Activated CD8-positive, alpha-beta memory T cell treated with anti-CD3 and anti-CD28 coated beads, Interleukin-2, amount 10 ng/mL, durations not matched to agents 7 days and 5 days (primary cell): ENCODE results near the gene EIF1AD. TPM values are rescaled to one million over a fixed set of nuclear protein-coding genes. Genes with fewer than 3 reads are reported as not detected.
"Not testable (repeated sequence)": the region's sequence is repeated elsewhere in the genome, so short reads cannot be mapped to it uniquely, and the experiment has no call there.

ENCODE experiments used
- ATAC-seq: fragments of 150-1000 bp; cut with Tn5 transposase; one replicate; pipeline ENCODE4 v1.10.0; 2021; ENCODE audit warnings: moderate library complexity
- CTCF ChIA-PET: fragments of 350-600 bp; sonication (Branson Sonifier 250); formaldehyde crosslinking; loops from one replicate; lab custom pipeline; 2021; ENCODE audit warnings: antibody characterized with exemption; lab: Charles Lee
- DNase-seq: peaks from one replicate; pipeline ENCODE4 v3.0.0-alpha.2; 2020
- H3K27ac Mint-ChIP-seq: one replicate; pipeline ENCODE4 v1.8.0; 2021; ENCODE audit warnings: mild to moderate bottlenecking, mixed read lengths
- H3K27me3 Mint-ChIP-seq: one replicate; pipeline ENCODE4 v1.8.0; 2021; ENCODE audit warnings: mixed read lengths
- H3K36me3 Mint-ChIP-seq: one replicate; pipeline ENCODE4 v1.8.0; 2021; ENCODE audit warnings: mild to moderate bottlenecking, mixed read lengths
- H3K4me1 Mint-ChIP-seq: one replicate; pipeline ENCODE4 v1.8.0; 2021; ENCODE audit warnings: mixed read lengths
- H3K4me3 Mint-ChIP-seq: one replicate; pipeline ENCODE4 v1.8.0; 2021; ENCODE audit warnings: mild to moderate bottlenecking, moderate library complexity, mixed read lengths
- H3K9me3 Mint-ChIP-seq: one replicate; pipeline ENCODE4 v1.8.0; 2022; ENCODE audit warnings: low read depth, mixed read lengths
- total RNA-seq, 2 experiments: library from RNA; stranded (reverse); gene quantifications; one replicate each; pipeline ENCODE4 v1.2.3, GENCODE V29; 2021

Gene EIF1AD
- total RNA-seq, 2 experiments from 2014 or later: 57.5 to 60.3 TPM

DNA sequence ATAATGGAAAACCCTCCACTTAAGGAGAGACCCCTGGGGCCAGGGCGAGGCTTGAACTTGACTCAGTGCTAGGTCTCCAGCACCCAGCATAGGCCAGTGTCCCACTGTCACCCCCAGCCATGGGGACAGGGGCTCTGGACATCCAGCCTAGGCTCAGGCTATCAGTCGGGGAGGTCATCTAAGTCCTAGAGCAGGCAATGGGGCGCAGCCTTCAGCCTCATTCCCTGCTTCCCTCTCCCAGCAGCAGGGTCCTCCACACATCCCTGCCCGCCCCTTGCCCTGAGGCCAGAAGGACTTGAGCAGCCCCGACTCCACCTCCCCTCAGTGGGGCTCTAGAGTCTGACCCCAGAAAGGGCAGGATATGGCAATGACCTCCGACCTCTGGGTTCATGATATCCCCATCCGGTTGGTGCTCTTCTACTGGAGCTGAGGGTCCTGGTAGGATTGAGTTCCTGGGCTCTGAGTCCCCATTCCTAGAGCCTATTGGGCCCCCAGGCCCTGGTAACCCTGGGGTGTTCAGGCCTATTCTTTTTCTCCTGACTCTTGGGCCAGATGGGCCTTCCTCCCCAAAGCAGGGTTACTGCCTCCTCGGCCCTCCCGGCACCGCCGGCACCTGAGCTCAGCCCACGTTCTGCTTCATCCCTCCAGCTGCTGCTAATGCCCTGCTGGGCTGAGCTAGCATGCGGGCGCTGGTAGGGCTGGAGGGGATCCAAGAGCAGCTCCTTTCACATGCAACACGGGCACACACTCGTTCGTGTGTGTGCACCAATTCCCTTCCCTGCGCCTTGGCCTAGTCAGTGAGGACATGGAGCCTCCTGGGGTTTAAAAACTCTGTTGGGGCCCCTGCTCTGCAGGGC is 14.2 kb upstream of the EIF1AD start:
- no peaks in the 10 kb centered on the region for H3K36me3 Mint-ChIP-seq
- CTCF ChIA-PET: interaction anchor here (1.2 kb wide), 1 partner anchor 24 kb away, joined by 3 read pairs; no protein-coding TSS in a partner anchor
- no peak overlapping the region for H3K27ac Mint-ChIP-seq
- H3K4me3 Mint-ChIP-seq: no peak overlapping the region
- no peak for DNase-seq
- no peaks in the 10 kb centered on the region for H3K9me3 Mint-ChIP-seq
- ATAC-seq: no peak
- H3K27me3 Mint-ChIP-seq: peaks cover 23% of the 10 kb centered on the region
- H3K4me1 Mint-ChIP-seq: peaks cover 12% of the 10 kb centered on the region

DNA sequence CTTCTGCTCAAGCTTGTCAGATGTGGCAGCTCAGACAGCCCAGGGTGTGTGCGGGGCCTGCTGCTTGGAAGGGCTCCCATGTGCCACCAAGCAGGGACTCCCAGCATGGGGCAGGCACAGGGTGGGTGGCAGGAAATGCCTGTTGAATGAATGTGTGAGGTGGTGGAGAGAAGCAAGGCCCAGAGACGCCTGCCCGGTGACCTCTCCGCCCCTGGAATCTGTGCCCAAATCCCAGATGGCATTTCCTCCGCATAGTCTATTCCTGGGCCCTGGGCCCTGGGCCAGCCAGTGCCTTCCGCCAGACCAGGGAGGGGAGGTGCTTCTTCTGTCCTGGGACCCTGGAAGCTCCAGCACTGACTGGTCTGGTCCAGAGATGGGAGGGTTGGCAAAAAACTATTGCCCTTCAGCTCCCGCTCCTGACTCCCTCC is 13.5 kb upstream of the EIF1AD start:
- DNase-seq (no peak), ATAC-seq (no peak)
- H3K27me3 Mint-ChIP-seq: peaks cover 29% of the 10 kb centered on the region
- no peak overlapping the region for H3K27ac Mint-ChIP-seq
- H3K4me3 Mint-ChIP-seq: no peak overlapping the region
- CTCF ChIA-PET: interaction anchor here (1.2 kb wide), 1 partner anchor 23 kb away, joined by 3 read pairs; no protein-coding TSS in a partner anchor
- peaks cover 6% of the 10 kb centered on the region for H3K4me1 Mint-ChIP-seq
- no peaks in the 10 kb centered on the region for H3K36me3 Mint-ChIP-seq
- no peaks in the 10 kb centered on the region for H3K9me3 Mint-ChIP-seq

DNA sequence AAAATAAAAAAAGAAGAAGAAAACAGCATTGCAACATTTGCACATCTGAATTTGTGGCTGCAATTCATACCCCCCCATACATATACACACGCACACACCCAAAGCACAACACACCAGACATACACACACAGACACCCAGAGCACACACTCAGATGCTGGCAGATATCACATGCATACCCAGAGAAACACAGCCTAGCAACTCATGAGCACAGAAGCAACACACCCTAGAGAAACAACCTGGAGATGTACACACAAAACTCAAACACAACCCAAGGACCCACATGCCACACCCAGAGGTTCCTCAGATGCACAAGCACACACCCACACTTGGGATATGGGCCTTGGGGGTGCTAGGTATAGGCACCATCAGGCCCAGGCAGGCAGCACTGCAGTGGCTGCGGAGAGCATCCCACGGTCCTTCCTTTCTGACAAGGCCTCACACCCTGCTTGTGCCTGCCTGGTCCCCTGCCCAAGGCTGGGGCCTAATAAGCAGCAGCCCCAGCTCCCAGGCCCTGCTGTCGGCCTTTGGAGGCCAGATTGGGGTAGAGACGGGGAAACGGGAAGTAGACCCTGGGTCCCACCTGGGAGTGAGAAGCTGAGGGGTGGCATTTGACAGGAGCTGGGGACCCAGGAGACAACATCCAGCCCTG is 13.0 kb upstream of the EIF1AD start:
- Mint-ChIP-seq H3K36me3 (no peaks in the 10 kb centered on the region), H3K27me3 (peaks cover 34% of the 10 kb centered on the region), H3K9me3 (no peaks in the 10 kb centered on the region), H3K4me1 (peaks cover 3% of the 10 kb centered on the region), H3K4me3 (no peak overlapping the region), H3K27ac (no peak overlapping the region)
- no peak for ATAC-seq
- no peak for DNase-seq
- CTCF ChIA-PET: no interaction called here

DNA sequence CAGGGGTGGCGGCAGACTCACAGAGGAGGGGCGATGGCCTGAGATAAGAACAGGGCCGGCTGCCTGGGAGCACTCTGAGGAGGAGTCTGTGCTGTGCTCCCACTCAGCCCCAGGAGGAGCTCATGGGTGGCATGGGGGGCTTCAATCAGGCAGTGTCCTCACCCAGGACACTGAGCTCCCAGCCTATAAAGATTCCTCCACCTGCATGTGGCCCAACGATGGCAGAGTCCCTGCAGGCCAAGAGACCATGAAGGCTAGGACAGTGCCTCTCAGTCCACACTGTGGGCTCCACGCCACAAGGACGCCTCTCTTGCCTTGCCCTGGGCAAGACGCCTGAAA is 11.8 kb upstream of the EIF1AD start:
- Mint-ChIP-seq H3K4me1 (peaks cover 3% of the 10 kb centered on the region), H3K27ac (no peak overlapping the region), H3K4me3 (no peak overlapping the region), H3K27me3 (peaks cover 34% of the 10 kb centered on the region), H3K9me3 (no peaks in the 10 kb centered on the region), H3K36me3 (no peaks in the 10 kb centered on the region)
- DNase-seq: no peak
- CTCF ChIA-PET: interaction anchor here (1.3 to 1.5 kb wide), 3 partner anchors 9 to 126 kb away, joined by 4 to 8 read pairs (median 6); partner anchors contain the start of gene FIBP
- no peak for ATAC-seq

DNA sequence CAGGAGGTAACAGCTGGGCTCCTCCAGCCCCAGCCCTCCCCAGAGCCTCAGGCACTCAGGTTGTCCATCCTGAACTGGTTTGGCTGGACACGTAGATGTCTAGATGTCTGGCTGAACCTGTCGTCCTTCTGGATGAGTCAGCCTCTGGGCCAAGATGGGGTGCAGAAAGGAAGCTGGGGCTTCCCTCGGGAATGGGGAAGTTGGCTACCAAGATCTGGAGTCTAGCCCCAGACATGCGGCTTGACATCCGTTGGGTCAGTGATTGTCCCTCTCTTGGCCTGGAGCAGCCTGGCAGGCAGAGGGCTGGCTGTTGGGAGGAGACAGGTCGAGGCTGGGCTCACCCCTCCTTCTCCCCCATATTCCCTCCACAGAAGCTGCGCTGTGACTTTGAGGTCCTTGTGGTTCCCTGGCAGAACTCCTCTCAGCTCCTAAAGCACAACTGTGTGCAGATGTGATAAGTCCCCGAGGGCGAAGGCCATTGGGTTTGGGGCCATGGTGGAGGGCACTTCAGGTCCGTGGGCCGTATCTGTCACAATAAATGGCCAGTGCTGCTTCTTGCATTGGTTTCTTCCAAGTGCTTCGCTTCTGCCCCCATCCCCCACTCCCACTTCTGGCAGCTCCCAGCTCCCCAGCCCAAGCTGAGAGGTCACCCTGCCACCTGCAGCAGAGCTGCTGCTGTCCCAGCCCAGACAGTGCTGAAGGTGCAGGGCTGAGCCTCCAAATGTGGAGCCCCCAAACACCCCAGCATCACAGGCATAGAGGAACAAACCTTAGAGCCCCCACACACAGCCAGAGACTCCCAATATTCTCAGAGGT is 11.2 kb upstream of the EIF1AD start:
- H3K4me1 Mint-ChIP-seq: peaks cover 3% of the 10 kb centered on the region
- no peak overlapping the region for H3K27ac Mint-ChIP-seq
- DNase-seq: no peak
- no peak overlapping the region for H3K4me3 Mint-ChIP-seq
- no peaks in the 10 kb centered on the region for H3K9me3 Mint-ChIP-seq
- H3K36me3 Mint-ChIP-seq: no peaks in the 10 kb centered on the region
- no peak for ATAC-seq
- CTCF ChIA-PET: interaction anchor here (1.3 to 1.5 kb wide), 3 partner anchors 9 to 125 kb away, joined by 4 to 8 read pairs (median 6); partner anchors contain the start of gene FIBP
- H3K27me3 Mint-ChIP-seq: peaks cover 34% of the 10 kb centered on the region

DNA sequence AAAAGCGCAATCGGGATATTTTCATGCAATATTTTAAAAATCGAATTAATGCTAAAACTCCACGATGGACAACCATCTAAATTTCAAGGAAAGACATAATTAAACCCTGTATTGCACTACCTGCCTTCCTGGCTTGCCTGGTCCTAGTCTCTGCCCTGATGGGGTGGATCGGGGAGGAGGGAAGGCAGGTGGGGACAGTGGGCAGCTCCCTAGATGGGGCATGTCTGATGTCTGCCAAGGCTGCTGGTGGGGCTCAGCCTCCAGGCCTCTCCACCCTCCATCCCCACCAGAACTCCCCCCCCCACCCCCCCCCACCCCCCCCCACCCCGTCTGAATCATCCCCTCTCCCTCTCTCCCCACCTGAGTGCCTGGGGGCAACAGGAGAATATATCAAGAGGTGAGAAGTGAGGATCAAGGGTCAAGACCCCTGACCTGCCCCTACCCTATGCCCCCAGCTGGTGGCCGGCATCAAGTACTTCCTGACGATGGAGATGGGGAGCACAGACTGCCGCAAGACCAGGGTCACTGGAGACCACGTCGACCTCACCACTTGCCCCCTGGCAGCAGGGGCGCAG is 10.5 kb upstream of the EIF1AD start:
- ATAC-seq: no peak
- Mint-ChIP-seq H3K27me3 (peaks cover 34% of the 10 kb centered on the region), H3K4me3 (no peak overlapping the region), H3K27ac (no peak overlapping the region), H3K36me3 (no peaks in the 10 kb centered on the region), H3K4me1 (peaks cover 3% of the 10 kb centered on the region), H3K9me3 (no peaks in the 10 kb centered on the region)
- DNase-seq: no peak
- CTCF ChIA-PET: interaction anchor here (1.1 to 1.5 kb wide), 6 partner anchors 8 to 124 kb away, joined by 3 to 9 read pairs (median 5); partner anchors contain the start of gene FIBP

DNA sequence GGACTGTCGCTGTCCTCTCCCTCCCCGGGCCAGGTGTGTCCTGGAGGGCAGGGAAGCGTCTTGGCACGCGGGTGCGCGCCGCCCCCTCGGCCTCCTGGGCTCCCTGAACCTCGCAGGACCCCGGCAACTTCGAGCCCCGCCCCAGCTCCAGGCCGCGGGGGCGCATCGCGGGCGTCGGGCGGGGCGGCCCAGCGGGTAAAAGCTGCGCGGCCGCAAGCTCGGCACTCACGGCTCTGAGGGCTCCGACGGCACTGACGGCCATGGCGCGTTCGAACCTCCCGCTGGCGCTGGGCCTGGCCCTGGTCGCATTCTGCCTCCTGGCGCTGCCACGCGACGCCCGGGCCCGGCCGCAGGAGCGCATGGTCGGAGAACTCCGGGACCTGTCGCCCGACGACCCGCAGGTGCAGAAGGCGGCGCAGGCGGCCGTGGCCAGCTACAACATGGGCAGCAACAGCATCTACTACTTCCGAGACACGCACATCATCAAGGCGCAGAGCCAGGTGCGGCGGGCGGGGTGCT is 9.9 kb upstream of the EIF1AD start, which contains the start of gene CST6:
CST6 (plus strand) TSS at position 224 of the 519 bp plus-strand sequence; CDS start at position 261, 37 bp downstream.
- Mint-ChIP-seq H3K36me3 (no peaks in the 10 kb centered on the region), H3K27ac (no peak within 1 kb of the TSS), H3K4me3 (no peak within 1 kb of the TSS), H3K4me1 (peaks cover 3% of the 10 kb centered on the region), H3K9me3 (no peaks in the 10 kb centered on the region), H3K27me3 (peaks cover 34% of the 10 kb centered on the region)
- no peak for ATAC-seq
- DNase-seq: no peak
- CTCF ChIA-PET: interaction anchor here (0.8 to 1.4 kb wide), 5 partner anchors 8 to 232 kb away, joined by 3 to 9 read pairs (median 4); partner anchors contain the start of genes BANF1 and EIF1AD

DNA sequence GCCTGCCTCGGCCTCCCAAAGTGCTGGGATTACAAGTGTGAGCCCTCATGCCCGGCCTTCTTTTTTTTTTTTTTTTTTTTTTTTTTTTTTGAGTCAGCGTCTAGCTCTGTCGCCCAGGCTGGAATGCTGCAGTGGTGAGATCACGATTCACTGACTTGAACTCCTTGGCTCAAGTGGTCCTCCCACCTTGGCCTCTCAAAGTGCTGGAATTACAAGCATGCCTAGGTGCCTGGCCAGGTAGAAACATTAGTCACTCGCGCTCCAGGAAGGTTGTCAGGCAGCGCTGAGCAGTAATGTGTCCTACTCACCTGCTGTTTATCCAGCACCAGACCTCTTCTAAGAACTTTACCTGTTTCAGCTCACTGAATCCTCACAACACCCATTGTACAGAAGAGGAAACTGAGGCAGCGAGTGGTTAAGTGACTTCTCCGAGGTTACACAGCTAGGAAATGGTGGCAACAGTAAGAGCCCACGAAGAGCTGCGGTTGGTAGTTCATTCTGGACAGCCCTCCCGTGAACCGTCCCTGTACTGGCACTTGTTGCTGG is 9.4 kb upstream of the EIF1AD start:
- H3K4me3 Mint-ChIP-seq: no peak overlapping the region
- no peak for ATAC-seq
- no peaks in the 10 kb centered on the region for H3K36me3 Mint-ChIP-seq
- peaks cover 3% of the 10 kb centered on the region for H3K4me1 Mint-ChIP-seq
- H3K27ac Mint-ChIP-seq: no peak overlapping the region
- H3K9me3 Mint-ChIP-seq: no peaks in the 10 kb centered on the region
- CTCF ChIA-PET: interaction anchor here (0.7 to 1.4 kb wide), 6 partner anchors 9 to 231 kb away, joined by 3 to 9 read pairs (median 4); partner anchors contain the start of genes BANF1 and EIF1AD
- DNase-seq: no peak
- peaks cover 34% of the 10 kb centered on the region for H3K27me3 Mint-ChIP-seq

DNA sequence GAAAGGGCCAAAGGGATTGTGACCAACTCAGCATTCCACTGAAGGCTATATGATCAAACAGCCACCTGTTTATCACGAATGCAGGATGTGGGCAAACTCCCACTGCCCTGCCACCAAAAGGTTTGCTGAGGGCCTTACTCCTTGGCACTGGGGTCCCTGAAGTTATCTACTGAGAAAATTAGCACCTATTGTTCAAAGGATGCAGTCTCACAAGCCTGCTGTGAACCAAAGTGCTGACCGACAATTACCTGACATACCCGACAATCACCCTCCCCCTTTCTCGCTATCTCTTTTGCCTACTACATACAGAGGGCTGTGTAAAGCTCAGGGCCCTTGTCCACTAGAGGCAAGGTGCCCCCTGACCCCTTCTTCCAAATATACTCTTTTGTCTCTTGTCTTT is 8.1 kb upstream of the EIF1AD start:
- ATAC-seq, H3K9me3 Mint-ChIP-seq, DNase-seq, H3K4me3 Mint-ChIP-seq, H3K27ac Mint-ChIP-seq, H3K4me1 Mint-ChIP-seq, H3K36me3 Mint-ChIP-seq: not testable (repeated sequence)
- H3K27me3 Mint-ChIP-seq: peaks cover 34% of the 10 kb centered on the region
- CTCF ChIA-PET: interaction anchor here (0.6 to 3.5 kb wide), 3 partner anchors 12 to 281 kb away, joined by 3 to 20 read pairs (median 13); no protein-coding TSS in a partner anchor

DNA sequence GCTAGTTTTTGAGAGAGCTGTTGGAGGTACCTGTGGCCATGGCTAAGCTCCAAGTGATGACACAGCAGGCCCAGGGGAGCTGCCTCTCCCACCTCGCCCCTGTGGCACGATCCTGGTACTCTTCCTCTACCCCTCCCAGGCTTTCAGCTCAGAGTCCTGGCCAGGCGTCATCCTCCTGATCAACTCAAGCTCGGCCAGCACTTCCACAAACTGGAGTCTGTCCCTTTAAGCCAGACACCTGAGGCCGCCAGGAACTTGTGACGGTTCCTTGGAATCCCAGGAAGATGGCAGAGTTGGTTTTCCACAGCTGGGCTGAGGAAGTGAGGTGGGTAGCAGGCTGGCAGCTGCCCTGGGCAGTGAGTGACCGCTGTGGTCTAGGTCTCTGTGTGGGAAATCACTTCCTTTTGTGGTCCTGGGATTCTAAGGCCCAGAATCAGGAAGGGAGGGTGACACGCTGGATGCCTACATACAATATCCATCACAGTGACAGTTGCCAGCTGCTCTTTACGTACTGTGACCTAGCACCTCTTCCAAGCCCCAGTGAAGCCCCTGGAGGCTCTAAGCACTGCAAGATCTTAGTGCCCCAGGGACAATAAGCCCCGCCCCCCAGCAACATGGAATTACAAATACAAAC is 6.6 kb upstream of the EIF1AD start:
- Mint-ChIP-seq H3K4me1 (peaks cover 10% of the 10 kb centered on the region), H3K4me3 (no peak overlapping the region), H3K36me3 (peaks cover 5% of the 10 kb centered on the region), H3K27ac (no peak overlapping the region), H3K9me3 (no peaks in the 10 kb centered on the region), H3K27me3 (peaks cover 31% of the 10 kb centered on the region)
- ATAC-seq (no peak), DNase-seq (no peak)
- CTCF ChIA-PET: interaction anchor here (0.9 to 3.5 kb wide), 8 partner anchors 14 to 150 kb away, joined by 3 to 20 read pairs (median 4); partner anchors contain the start of gene CFL1

DNA sequence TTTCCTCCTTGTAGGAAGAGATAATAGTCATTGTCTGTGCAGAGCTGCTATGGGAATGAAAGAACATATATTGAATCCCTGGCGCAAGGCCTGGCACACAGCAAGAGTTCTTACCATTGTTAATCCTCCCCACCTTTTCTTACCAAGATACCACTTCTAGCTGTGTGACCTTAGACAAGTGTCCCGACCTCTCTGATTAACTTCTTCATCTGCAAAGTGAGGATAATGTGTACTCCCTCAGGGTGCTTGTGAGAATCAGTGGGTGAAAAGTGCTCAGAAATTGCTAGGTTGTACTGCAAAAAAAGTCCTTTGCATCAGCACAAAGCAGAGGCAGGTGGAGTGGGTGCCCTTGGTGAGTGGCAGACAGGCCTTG is 6.1 kb upstream of the EIF1AD start:
- Mint-ChIP-seq H3K27me3 (peaks cover 26% of the 10 kb centered on the region), H3K36me3 (peaks cover 5% of the 10 kb centered on the region), H3K27ac (no peak overlapping the region), H3K4me1 (peaks cover 15% of the 10 kb centered on the region), H3K9me3 (no peaks in the 10 kb centered on the region), H3K4me3 (no peak overlapping the region)
- CTCF ChIA-PET: interaction anchor here (0.9 to 3.5 kb wide), 8 partner anchors 14 to 149 kb away, joined by 3 to 20 read pairs (median 4); partner anchors contain the start of gene CFL1
- ATAC-seq (no peak), DNase-seq (no peak)
